IgD-negative memory B cell (primary cell): ENCODE results near the gene HHAT. TPM values are rescaled to one million over a fixed set of nuclear protein-coding genes. Genes with fewer than 3 reads are reported as not detected.

Experiments used
- H3K27ac Mint-ChIP-seq, 3 donors: one replicate each; pipeline ENCODE4 v1.8.0; 2020 to 2022; ENCODE audit warnings: mild to moderate bottlenecking in 3 of 3, mixed read lengths in 3 of 3, moderate library complexity in 1 of 3
- H3K27me3 Mint-ChIP-seq: one replicate; pipeline ENCODE4 v1.8.0; 2021; ENCODE audit warnings: mixed read lengths
- H3K36me3 Mint-ChIP-seq: one replicate; pipeline ENCODE4 v1.8.0; 2020; ENCODE audit warnings: mild to moderate bottlenecking, mixed read lengths
- H3K4me1 Mint-ChIP-seq, 3 donors: one replicate each; pipeline ENCODE4 v1.8.0; 2020 to 2022; ENCODE audit warnings: mixed read lengths in 3 of 3, mild to moderate bottlenecking in 1 of 3
- H3K4me3 Mint-ChIP-seq, 4 donors: one replicate each; pipeline ENCODE4 v1.8.0; 2020 to 2022; ENCODE audit warnings: mild to moderate bottlenecking in 4 of 4, mixed read lengths in 4 of 4, moderate library complexity in 3 of 4
- H3K9me3 Mint-ChIP-seq, 3 donors: one replicate each; pipeline ENCODE4 v1.8.0; 2020 to 2021; ENCODE audit warnings: mixed read lengths in 3 of 3, mild to moderate bottlenecking in 1 of 3
- polyA plus RNA-seq: library from polyadenylated mRNA; unstranded; fragments of 300-500 nt; fragmentation: Illumina TruSeq; gene quantifications from one replicate; pipeline ENCODE4 v1.2.3, GENCODE V29; 2021

Gene HHAT
- polyA plus RNA-seq, 1 donor from 2014 or later = 6.3 TPM

DNA sequence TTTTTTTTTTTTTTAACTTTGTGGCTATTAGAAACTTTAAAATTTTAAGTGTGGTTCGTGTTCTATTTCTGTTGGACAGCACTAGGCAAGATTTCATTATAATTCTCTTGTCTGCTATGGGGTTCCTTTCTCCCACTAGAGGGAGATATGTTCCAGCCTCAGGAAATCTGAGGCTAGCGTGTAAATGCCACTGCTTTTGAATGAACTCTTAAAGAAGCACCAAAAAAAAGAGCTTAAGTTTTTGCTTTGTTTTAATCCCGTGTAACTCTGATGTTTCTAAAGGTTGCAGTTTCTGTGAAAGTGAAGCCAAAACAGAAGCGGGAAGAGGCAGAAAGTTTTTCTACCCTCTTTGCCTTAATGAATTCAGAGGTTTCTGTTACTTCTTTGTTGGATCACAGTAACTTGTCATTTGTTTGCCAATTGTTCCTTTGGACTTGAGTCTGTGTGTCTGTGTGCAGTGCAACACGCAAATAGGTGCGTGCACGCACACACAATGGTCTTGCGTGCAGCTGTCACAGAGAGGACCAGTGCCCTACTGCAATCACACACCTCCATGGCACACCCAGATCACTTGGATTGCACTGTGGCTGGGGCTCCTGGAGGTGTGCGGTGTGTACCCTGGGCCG, 32.3 kb downstream of the HHAT start:
- H3K27ac Mint-ChIP-seq = peak overlapping the region in 1 of 3 donors; percentile 10
- H3K4me1 Mint-ChIP-seq = peaks cover 0 to 5% (median 0%) of the 10 kb centered on the region in 3 donors
- no peak overlapping the region for H3K4me3 Mint-ChIP-seq
- H3K9me3 Mint-ChIP-seq = no peaks in the 10 kb centered on the region
- H3K27me3 Mint-ChIP-seq = no peaks in the 10 kb centered on the region
- H3K36me3 Mint-ChIP-seq = peaks cover 8% of the 10 kb centered on the region

GRCh38 chr1:210361665-210362064, 33.0 kb downstream of the HHAT start:
- Mint-ChIP-seq H3K4me3 (no peak overlapping the region), H3K27me3 (no peaks in the 10 kb centered on the region), H3K4me1 (peaks cover 0 to 5% (median 0%) of the 10 kb centered on the region in 3 donors), H3K9me3 (no peaks in the 10 kb centered on the region), H3K36me3 (peaks cover 10% of the 10 kb centered on the region), H3K27ac (no peak overlapping the region)

DNA sequence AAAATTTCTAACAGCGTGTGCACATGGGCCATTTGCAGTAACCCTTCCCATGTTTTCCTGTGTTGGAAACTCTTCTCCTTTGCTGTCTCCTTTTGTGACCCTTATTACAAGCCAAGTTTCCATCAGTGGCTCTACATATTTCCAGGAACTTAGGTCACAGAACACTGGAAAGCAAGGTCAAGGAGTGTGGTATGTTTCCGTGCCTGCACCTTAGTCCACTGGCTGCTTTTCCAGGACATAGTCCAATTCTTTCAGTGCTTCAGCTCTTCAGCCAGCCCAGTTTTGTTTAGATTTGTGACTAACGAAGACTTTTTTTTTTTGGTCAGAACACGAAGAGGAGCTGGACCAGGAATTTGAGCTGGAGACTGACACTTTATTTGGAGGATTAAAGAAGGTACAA, 33.8 kb downstream of the HHAT start:
- no peaks in the 10 kb centered on the region for H3K27me3 Mint-ChIP-seq
- no peaks in the 10 kb centered on the region for H3K9me3 Mint-ChIP-seq
- no peak overlapping the region for H3K27ac Mint-ChIP-seq
- no peak overlapping the region for H3K4me3 Mint-ChIP-seq
- H3K36me3 Mint-ChIP-seq = peaks cover 13% of the 10 kb centered on the region
- peaks cover 0 to 5% (median 0%) of the 10 kb centered on the region in 3 donors for H3K4me1 Mint-ChIP-seq

- H3K27ac Mint-ChIP-seq = no peak overlapping the region
- H3K4me3 Mint-ChIP-seq = no peak overlapping the region
- H3K27me3 Mint-ChIP-seq = no peaks in the 10 kb centered on the region
- peaks cover 0 to 5% (median 0%) of the 10 kb centered on the region in 3 donors for H3K4me1 Mint-ChIP-seq
- no peaks in the 10 kb centered on the region for H3K9me3 Mint-ChIP-seq
- H3K36me3 Mint-ChIP-seq = peaks cover 15% of the 10 kb centered on the region
These were observed 34.4 kb downstream of the HHAT start for GRCh38 chr1:210363119-210363518.

DNA sequence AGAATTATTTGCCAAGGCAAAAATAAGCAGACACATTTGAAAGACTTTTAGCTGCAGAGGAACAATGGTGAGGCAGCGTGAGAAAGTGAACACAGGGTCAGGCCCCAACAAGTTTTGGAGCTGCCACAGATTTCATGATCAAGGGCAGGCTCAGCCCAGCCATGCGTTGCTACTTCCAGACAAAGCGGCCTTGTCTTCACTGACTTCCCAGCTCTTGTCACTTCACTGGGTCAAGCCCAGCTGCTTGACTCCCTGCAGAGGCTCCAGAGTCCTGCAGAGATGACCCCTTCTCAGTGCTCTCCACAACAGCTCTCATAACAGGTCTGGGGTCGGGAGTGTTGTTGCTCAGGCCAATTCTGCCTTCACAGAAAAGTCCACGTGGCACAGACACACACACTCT, 35.8 kb downstream of the HHAT start:
- Mint-ChIP-seq H3K9me3 (no peaks in the 10 kb centered on the region), H3K4me3 (no peak overlapping the region), H3K27ac (no peak overlapping the region), H3K27me3 (no peaks in the 10 kb centered on the region), H3K36me3 (peaks cover 20% of the 10 kb centered on the region), H3K4me1 (peaks cover 0 to 5% (median 5%) of the 10 kb centered on the region in 3 donors)

DNA sequence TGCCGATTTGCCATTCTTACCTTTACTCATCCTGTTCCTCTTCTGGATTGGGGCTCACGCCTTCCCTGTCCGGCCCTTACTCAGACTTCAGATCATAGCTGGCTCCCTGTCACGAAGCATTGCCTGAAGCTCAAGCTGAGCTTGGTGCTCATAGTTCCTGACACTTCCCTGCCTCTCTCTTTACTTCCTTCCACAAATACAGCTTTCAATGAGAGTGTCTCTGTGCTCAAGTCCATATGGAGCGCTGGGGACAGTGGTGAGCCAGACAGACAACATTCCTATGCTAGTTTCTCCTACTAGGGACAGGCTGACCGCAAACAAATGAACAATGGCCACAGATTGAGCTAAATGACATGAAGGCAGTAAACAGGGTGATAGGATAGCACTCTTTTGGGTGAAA, 38.1 kb downstream of the HHAT start:
- Mint-ChIP-seq H3K4me3 (no peak overlapping the region), H3K9me3 (no peaks in the 10 kb centered on the region), H3K27me3 (no peaks in the 10 kb centered on the region), H3K27ac (no peak overlapping the region), H3K4me1 (peaks cover 0 to 5% (median 0%) of the 10 kb centered on the region in 3 donors), H3K36me3 (peaks cover 27% of the 10 kb centered on the region)

DNA sequence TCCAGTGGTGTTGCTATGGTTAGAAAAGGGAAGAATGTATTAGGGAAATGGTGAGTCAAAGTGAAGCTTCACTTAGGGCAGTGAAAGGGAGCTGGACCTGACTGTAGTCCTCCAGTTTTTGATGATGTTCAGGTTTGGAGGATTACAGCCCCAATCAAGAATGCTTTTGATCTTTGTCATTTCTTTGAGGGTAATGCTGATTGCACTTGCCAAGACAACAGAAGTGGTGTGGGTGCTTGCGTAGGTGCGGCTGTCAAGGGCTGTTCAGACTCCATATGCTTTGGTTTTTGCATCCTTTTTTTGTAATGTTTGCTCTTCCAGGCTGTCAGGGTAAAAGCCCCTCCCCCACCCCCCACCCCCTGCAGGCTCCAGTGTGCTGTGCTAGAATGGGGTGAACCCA, 38.9 kb downstream of the HHAT start:
- Mint-ChIP-seq H3K9me3 (peaks cover 0 to 1% (median 0%) of the 10 kb centered on the region in 3 donors), H3K4me3 (no peak overlapping the region), H3K27me3 (no peaks in the 10 kb centered on the region), H3K27ac (no peak overlapping the region), H3K36me3 (peaks cover 30% of the 10 kb centered on the region), H3K4me1 (peaks cover 0 to 5% (median 0%) of the 10 kb centered on the region in 3 donors)

DNA sequence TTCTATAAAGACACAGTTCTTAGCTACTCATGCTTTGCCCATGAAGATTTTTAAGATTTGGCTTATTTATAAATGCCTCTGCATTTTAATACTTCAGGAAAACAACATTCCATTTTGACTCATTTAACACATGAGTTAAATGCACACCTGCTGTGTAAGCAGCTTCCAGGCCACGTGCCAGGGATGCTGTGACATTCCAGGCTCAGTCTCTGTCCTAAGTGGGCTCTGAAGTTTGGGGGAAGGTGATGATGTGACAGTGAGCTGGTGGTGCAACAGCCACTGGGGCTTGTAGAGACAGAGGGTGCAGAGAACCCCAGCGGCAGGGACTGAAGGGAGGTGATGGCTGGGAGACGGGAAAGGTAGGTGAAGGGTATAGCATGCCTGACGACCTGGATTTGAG, 40.7 kb downstream of the HHAT start:
- Mint-ChIP-seq H3K27ac (peak overlapping the region in 1 of 3 donors; percentile 79), H3K27me3 (no peaks in the 10 kb centered on the region), H3K4me3 (no peak overlapping the region), H3K36me3 (peaks cover 30% of the 10 kb centered on the region), H3K4me1 (peaks cover 4 to 5% (median 5%) of the 10 kb centered on the region in 3 donors), H3K9me3 (peaks cover 0 to 1% (median 0%) of the 10 kb centered on the region in 3 donors)

GRCh38 chr1:210371916-210372315, 43.2 kb downstream of the HHAT start:
- peaks cover 26% of the 10 kb centered on the region for H3K36me3 Mint-ChIP-seq
- no peak overlapping the region for H3K27ac Mint-ChIP-seq
- no peak overlapping the region for H3K4me3 Mint-ChIP-seq
- no peaks in the 10 kb centered on the region for H3K27me3 Mint-ChIP-seq
- H3K4me1 Mint-ChIP-seq = peaks cover 5 to 12% (median 7%) of the 10 kb centered on the region in 3 donors
- peaks cover 0 to 1% (median 0%) of the 10 kb centered on the region in 3 donors for H3K9me3 Mint-ChIP-seq

GRCh38 chr1:210372491-210372890, 43.8 kb downstream of the HHAT start:
- Mint-ChIP-seq H3K27me3 (no peaks in the 10 kb centered on the region), H3K36me3 (peaks cover 22% of the 10 kb centered on the region), H3K4me3 (no peak overlapping the region), H3K4me1 (peaks cover 5 to 12% (median 7%) of the 10 kb centered on the region in 3 donors), H3K27ac (no peak overlapping the region), H3K9me3 (peaks cover 0 to 1% (median 0%) of the 10 kb centered on the region in 3 donors)

GRCh38 chr1:210372931-210373627, 44.4 kb downstream of the HHAT start:
- Mint-ChIP-seq H3K27ac (peak overlapping the region in 2 of 3 donors; percentile 19 to 51), H3K36me3 (peaks cover 20% of the 10 kb centered on the region), H3K27me3 (no peaks in the 10 kb centered on the region), H3K4me1 (peaks cover 5 to 12% (median 7%) of the 10 kb centered on the region in 3 donors), H3K9me3 (peaks cover 0 to 1% (median 0%) of the 10 kb centered on the region in 3 donors), H3K4me3 (no peak overlapping the region)

GRCh38 chr1:210373628-210373877, 44.9 kb downstream of the HHAT start:
- H3K27ac Mint-ChIP-seq = peak overlapping the region in 1 of 3 donors; percentile 67
- no peak overlapping the region for H3K4me3 Mint-ChIP-seq
- H3K9me3 Mint-ChIP-seq = peaks cover 0 to 1% (median 0%) of the 10 kb centered on the region in 3 donors
- H3K36me3 Mint-ChIP-seq = peaks cover 20% of the 10 kb centered on the region
- H3K4me1 Mint-ChIP-seq = peaks cover 5 to 12% (median 7%) of the 10 kb centered on the region in 3 donors
- H3K27me3 Mint-ChIP-seq = no peaks in the 10 kb centered on the region

- H3K4me3 Mint-ChIP-seq = peak overlapping the region in 1 of 4 donors; percentile 19
- H3K27ac Mint-ChIP-seq = peak overlapping the region in 2 of 3 donors; percentile 26 to 67
- peaks cover 4 to 12% (median 7%) of the 10 kb centered on the region in 3 donors for H3K4me1 Mint-ChIP-seq
- peaks cover 19% of the 10 kb centered on the region for H3K36me3 Mint-ChIP-seq
- peaks cover 0 to 1% (median 0%) of the 10 kb centered on the region in 3 donors for H3K9me3 Mint-ChIP-seq
- no peaks in the 10 kb centered on the region for H3K27me3 Mint-ChIP-seq
These were observed 45.3 kb downstream of the HHAT start for GRCh38 chr1:210373878-210374599.

GRCh38 chr1:210374600-210374953, 45.9 kb downstream of the HHAT start:
- H3K36me3 Mint-ChIP-seq = peaks cover 14% of the 10 kb centered on the region
- peaks cover 0 to 1% (median 0%) of the 10 kb centered on the region in 3 donors for H3K9me3 Mint-ChIP-seq
- no peaks in the 10 kb centered on the region for H3K27me3 Mint-ChIP-seq
- peak overlapping the region in 1 of 3 donors; percentile 67 for H3K27ac Mint-ChIP-seq
- peak overlapping the region in 1 of 4 donors; percentile 19 for H3K4me3 Mint-ChIP-seq
- peaks cover 0 to 12% (median 7%) of the 10 kb centered on the region in 3 donors for H3K4me1 Mint-ChIP-seq

DNA sequence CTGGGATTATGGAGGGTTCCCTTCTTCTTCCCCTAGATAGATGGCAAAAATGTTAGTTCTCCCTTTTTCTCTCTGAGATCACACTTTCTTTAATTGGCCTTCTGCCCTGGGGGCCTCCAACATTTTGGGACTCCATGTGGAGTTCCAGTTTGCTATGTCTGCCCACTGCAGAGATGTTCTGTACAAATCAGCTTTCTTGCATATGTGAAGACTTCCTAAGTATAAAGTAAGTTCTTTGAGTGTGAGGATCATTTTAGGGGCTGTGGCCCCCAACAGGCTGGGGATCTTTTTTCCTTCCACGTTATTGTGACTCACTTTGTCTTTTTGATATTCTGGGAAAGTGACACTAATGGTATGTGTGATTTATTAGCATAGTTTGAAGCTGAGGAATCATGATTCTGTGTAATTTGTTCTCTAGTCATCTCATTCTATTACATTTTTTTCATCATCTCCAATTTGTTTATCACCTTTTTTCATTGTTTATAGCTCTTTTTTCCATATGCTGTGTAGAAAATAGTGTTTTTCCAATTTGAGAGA, 48.2 kb downstream of the HHAT start:
- H3K4me1 Mint-ChIP-seq = peaks cover 0 to 12% (median 7%) of the 10 kb centered on the region in 3 donors
- H3K27me3 Mint-ChIP-seq = no peaks in the 10 kb centered on the region
- H3K9me3 Mint-ChIP-seq = peaks cover 0 to 1% (median 0%) of the 10 kb centered on the region in 3 donors
- H3K36me3 Mint-ChIP-seq = peaks cover 9% of the 10 kb centered on the region
- no peak overlapping the region for H3K4me3 Mint-ChIP-seq
- no peak overlapping the region for H3K27ac Mint-ChIP-seq
